K562 (cell line): Measurements from ENCODE around the gene HIGD1C. TPM values are rescaled to one million over a fixed set of nuclear protein-coding genes. Genes with fewer than 3 reads are reported as not detected.
"Not testable (repeated sequence)": the region's sequence is repeated elsewhere in the genome, so short reads cannot be mapped to it uniquely, and the experiment has no call there.

Source experiments
- ATAC-seq: fragments of 200-7000 bp; cut with Tn5 transposase; 3 replicates; pipeline ENCODE4 v1.9.1; 2020; ENCODE audit warnings: moderate library complexity
- BruUV-seq: library from RNA; stranded (reverse); fragments of 400-500 nt; replicated peaks from 2 replicates; lab custom pipeline; 2021; lab: Mats Ljungman, UMichigan
- CTCF ChIA-PET: fragments of 300-600 bp; formaldehyde crosslinking; extraction: SDS; loops from one replicate; lab custom pipeline; 2021; ENCODE audit warnings: low intra/inter-chr PET ratio; lab: Yijun Ruan, JAX
- POLR2A ChIA-PET: fragments of 300-600, 350-650 bp; sonication (Branson Sonifier 250); formaldehyde crosslinking; extraction: SDS; loops from one replicate; lab custom pipeline; 2021; ENCODE audit warnings: antibody characterized with exemption, inconsistent platforms; lab: Yijun Ruan, JAX
- DNase-seq, 4 experiments: peaks; one replicate each; pipeline versions ENCODE4 v3.0.0 to v3.0.0-alpha.2; 2011 to 2018; ENCODE audit warnings: low spot score in 3 of 4, mixed read lengths in 3 of 4; ENCODE audit errors: extremely low read depth in 1 of 4
- FAIRE-seq: peaks from 2 replicates; lab custom pipeline; 2011; peaks lifted over from hg19 to GRCh38; lab: Jason Lieb, UNC
- H2AFZ ChIP-seq: 2 replicates; pipeline ENCODE4 v1.6.0; 2011; ENCODE audit warnings: low read depth, low read length, control low read depth, inconsistent platforms
- H3K27ac ChIP-seq: fragments of 200-600 bp; 3 replicates; pipeline ENCODE4 v1.8.0; 2011; ENCODE audit warnings: low read depth, mild to moderate bottlenecking, control low read depth, inconsistent platforms, low read length, moderate library complexity, mixed read lengths; ENCODE audit errors: extremely low read depth
- H3K27me3 ChIP-seq, 2 experiments: fragments of 300-600 bp in 1 of 2; 2 replicates in 1 of 2; 3 replicates in 1 of 2; pipeline versions ENCODE4 v1.6.0 to v1.8.0; 2011; ENCODE audit warnings: inconsistent platforms in 2 of 2, low read length in 2 of 2, mild to moderate bottlenecking in 1 of 2, mixed read lengths in 1 of 2, moderate library complexity in 1 of 2; ENCODE audit not compliant: control insufficient read depth in 2 of 2, insufficient read depth in 2 of 2
- H3K36me3 ChIP-seq: fragments of 300-600 bp; 3 replicates; pipeline ENCODE4 v1.8.0; 2011; ENCODE audit warnings: mild to moderate bottlenecking, low read length, inconsistent platforms; ENCODE audit not compliant: control insufficient read depth, insufficient read depth
- H3K4me1 ChIP-seq, 2 experiments: fragments of 200-600 bp in 1 of 2; replicated peaks in 1 of 2; 2 replicates in 1 of 2; 3 replicates in 1 of 2; pipeline versions ENCODE4 v1.5.1 to v1.8.0; 2011; ENCODE audit warnings: inconsistent platforms in 2 of 2, low read length in 2 of 2, mild to moderate bottlenecking in 1 of 2, mixed read lengths in 1 of 2, moderate library complexity in 1 of 2; ENCODE audit not compliant: control insufficient read depth in 2 of 2, insufficient read depth in 2 of 2
- H3K4me2 ChIP-seq: 2 replicates; pipeline ENCODE4 v1.6.1; 2011; ENCODE audit warnings: low read length, control low read depth, inconsistent platforms, mixed read lengths; ENCODE audit not compliant: insufficient read depth
- H3K4me3 ChIP-seq: fragments of 200-600 bp; sonication (generic), shearing (Covaris generic); 2 replicates; pipeline ENCODE4 v1.5.1; 2016; ENCODE audit warnings: control low read depth, inconsistent platforms
- H3K79me2 ChIP-seq: fragments of 200-600 bp; 3 replicates; pipeline ENCODE4 v1.8.0; 2011; ENCODE audit warnings: low read length, inconsistent platforms; ENCODE audit not compliant: control insufficient read depth, insufficient read depth
- H3K9ac ChIP-seq, 2 experiments: 2 replicates each; pipeline versions ENCODE4 v1.6.0 to v1.6.1; 2011; ENCODE audit warnings: low read depth in 2 of 2, low read length in 2 of 2, control low read depth in 1 of 2, inconsistent platforms in 1 of 2, mild to moderate bottlenecking in 1 of 2, mixed read lengths in 1 of 2; ENCODE audit not compliant: insufficient read depth in 1 of 2
- H3K9me1 ChIP-seq: one replicate; pipeline ENCODE4 v1.6.0; 2011; ENCODE audit warnings: inconsistent platforms, mild to moderate bottlenecking, low read length, moderate library complexity; ENCODE audit not compliant: control insufficient read depth, insufficient read depth
- H3K9me3 ChIP-seq: replicated peaks from 2 replicates; pipeline ENCODE4 v1.5.1; 2011; ENCODE audit warnings: low read depth, low read length, inconsistent platforms; ENCODE audit not compliant: control insufficient read depth, insufficient read depth
- H4K20me1 ChIP-seq: replicated peaks from 2 replicates; pipeline ENCODE4 v1.6.1; 2011; ENCODE audit warnings: low read length, inconsistent platforms, mixed read lengths; ENCODE audit not compliant: control insufficient read depth, insufficient read depth
- ESRRA ChIP-seq: fragments of 450-650 bp; IDR thresholded peaks from 2 replicates; pipeline ENCODE4 v1.6.1; 2014; ENCODE audit warnings: low read depth, mild to moderate bottlenecking, moderate library complexity, borderline replicate concordance
- HMGN3 ChIP-seq: IDR thresholded peaks from 2 replicates; pipeline ENCODE4 v1.6.1; 2011; ENCODE audit warnings: borderline replicate concordance, low read depth, mild to moderate bottlenecking, mixed read lengths, low read length; ENCODE audit not compliant: insufficient read length; ENCODE audit errors: extremely low read depth
- WGBS: fragments of 100-300 bp; shearing (Covaris generic); methylation state at CpG from one replicate; pipeline ENCODE4 v1.1.6; 2016; ENCODE audit warnings: low coverage, mixed read lengths; ENCODE audit not compliant: insufficient coverage; ENCODE audit errors: missing lambda C conversion rate; 5-methylcytosine and 5-hydroxymethylcytosine counted together
- in situ Hi-C: fragments of 300-500 bp; cut with MboI; formaldehyde crosslinking; loops from 4 replicates; pipeline ENCODE4 v1.15.0; 2018; ENCODE audit warnings: inconsistent platforms, mixed read lengths
- intact Hi-C: fragments of 100-400 bp; cut with micrococcal nuclease; formaldehyde crosslinking; loops from 2 replicates; pipeline ENCODE4 v1.14.2; 2022
- polyA plus RNA-seq, 8 experiments: library from polyadenylated mRNA; depleted of rRNA in 4 of 8; stranded (reverse) in 5 of 8; unstranded in 3 of 8; fragments of >200 nt; fragmentation: Nextera tagmentation in 2 of 8; fragmentation: Illumina TruSeq in 1 of 8; extraction: Ambion mirVana in 2 of 8; extraction: Trizol in 1 of 8; gene quantifications; 2 replicates each; pipeline versions ENCODE4 v1.2.1 to v1.2.3, GENCODE V29; 2011 to 2014; ENCODE audit warnings: inconsistent platforms in 1 of 8, missing spikeins in 1 of 8
- total RNA-seq, 7 experiments: library from RNA; depleted of rRNA in 6 of 7; stranded (reverse); fragments of >200 nt in 6 of 7; fragmentation: Illumina TruSeq in 2 of 7; extraction: Trizol in 2 of 7; gene quantifications; 2 replicates each; pipeline versions ENCODE4 v1.2.1 to v1.2.3, GENCODE V29; 2011 to 2021; ENCODE audit warnings: low replicate concordance in 1 of 7
- TF ChIP-seq, protein P1 (sequence below): fragments of 450-650 bp; IDR thresholded peaks from one replicate; pipeline ENCODE4 v1.6.1; 2018; ENCODE audit warnings: mild to moderate bottlenecking, moderate library complexity; ENCODE audit not compliant: partially characterized antibody

Gene HIGD1C
- total and polyA plus RNA-seq, 9 of the 15 experiments (the other 6 are each of a cell fraction or from before 2014, with no cell fraction given) = not detected

DNA sequence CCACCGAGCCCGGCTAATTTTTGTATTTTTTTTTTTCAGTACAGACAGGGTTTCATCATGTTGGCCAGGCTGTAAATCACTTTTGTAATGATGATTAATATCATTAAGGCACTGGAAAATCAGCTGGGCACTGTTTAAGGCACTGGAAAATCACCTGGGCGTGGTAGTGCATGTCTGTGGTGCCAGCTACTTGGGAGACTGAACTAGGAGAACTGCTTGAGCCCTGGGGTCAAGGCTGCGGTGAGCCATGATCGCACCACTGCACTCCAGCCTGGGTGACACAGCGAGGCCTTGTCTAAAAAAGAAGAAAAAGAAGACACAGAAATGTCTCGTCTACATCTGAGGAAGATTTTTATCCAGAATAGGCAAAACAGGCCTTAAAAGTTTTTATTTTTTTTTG, 61.1 kb downstream of the HIGD1C start:
- Histone ChIP-seq H3K9me3 (no peaks in the 10 kb centered on the region), H2AFZ (no peak overlapping the region), H3K27ac (no peak overlapping the region), H3K4me3 (no peak overlapping the region), H3K36me3 (peaks cover 9% of the 10 kb centered on the region), H3K9ac (peak overlapping the region in 1 of 2 experiments; percentile 55; a peak in 1 of 4 replicates), H3K79me2 (peaks cover 84% of the 10 kb centered on the region), H3K27me3 (no peaks in the 10 kb centered on the region), H4K20me1 (no peaks in the 10 kb centered on the region), H3K4me2 (no peak overlapping the region), H3K4me1 (peaks cover 17 to 23% of the 10 kb centered on the region in 2 experiments; a peak in 4 of 5 replicates), H3K9me1 (no peaks in the 10 kb centered on the region)
- no TSS peak for BruUV-seq
- CTCF ChIA-PET = interaction anchor here (0.6 kb wide), 1 partner anchor 9 kb away, joined by 3 read pairs; no protein-coding TSS in a partner anchor
- FAIRE-seq = no peak
- intact Hi-C loops = no loop called here
- WGBS = 88% methylated on average over 7 of the region's 7 CpGs
- in situ Hi-C loops = no loop called here
- no peak for DNase-seq
- TF ChIP-seq, protein P1, sequence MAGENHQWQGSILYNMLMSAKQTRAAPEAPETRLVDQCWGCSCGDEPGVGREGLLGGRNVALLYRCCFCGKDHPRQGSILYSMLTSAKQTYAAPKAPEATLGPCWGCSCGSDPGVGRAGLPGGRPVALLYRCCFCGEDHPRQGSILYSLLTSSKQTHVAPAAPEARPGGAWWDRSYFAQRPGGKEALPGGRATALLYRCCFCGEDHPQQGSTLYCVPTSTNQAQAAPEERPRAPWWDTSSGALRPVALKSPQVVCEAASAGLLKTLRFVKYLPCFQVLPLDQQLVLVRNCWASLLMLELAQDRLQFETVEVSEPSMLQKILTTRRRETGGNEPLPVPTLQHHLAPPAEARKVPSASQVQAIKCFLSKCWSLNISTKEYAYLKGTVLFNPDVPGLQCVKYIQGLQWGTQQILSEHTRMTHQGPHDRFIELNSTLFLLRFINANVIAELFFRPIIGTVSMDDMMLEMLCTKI = no peak
- no peak for TF ChIP-seq ESRRA
- no peak for TF ChIP-seq HMGN3
- no peak for ATAC-seq
- POLR2A ChIA-PET = interaction anchor here (1.0 to 2.2 kb wide), 2 partner anchors 9 to 10 kb away, joined by 3 to 11 read pairs; no protein-coding TSS in a partner anchor

- not testable (repeated sequence) for BruUV-seq
Observed at GRCh38 chr12:51014467-51014866, 62.1 kb downstream of the HIGD1C start.

More at GRCh38 chr12:51014467-51014866, 62.1 kb downstream of the HIGD1C start:
- H3K9me3 ChIP-seq, in situ Hi-C loops, ATAC-seq, FAIRE-seq, CTCF ChIA-PET, H4K20me1 ChIP-seq, H3K36me3 ChIP-seq, H3K27ac ChIP-seq, intact Hi-C loops, H3K27me3 ChIP-seq, H3K9me1 ChIP-seq, H3K4me2 ChIP-seq, H3K4me3 ChIP-seq, DNase-seq, H3K9ac ChIP-seq, H2AFZ ChIP-seq: not testable (repeated sequence)
- H3K4me1 ChIP-seq = peaks cover 19 to 32% of the 10 kb centered on the region in 2 experiments; a peak in 4 of 5 replicates
- POLR2A ChIA-PET = interaction anchor here (0.9 to 1.3 kb wide), 2 partner anchors 8 to 10 kb away, joined by 3 read pairs; no protein-coding TSS in a partner anchor
- WGBS = 90% methylated on average over 9 of the region's 9 CpGs
- peaks cover 88% of the 10 kb centered on the region for H3K79me2 ChIP-seq
